GM13977 (cell line): Measurements from ENCODE around the gene KCNC4.

Experiments
- DNase-seq: peaks from one replicate; pipeline ENCODE4 v3.0.0; 2012; ENCODE audit warnings: low spot score
- in situ Hi-C: fragments of 300-500 bp; cut with MboI; formaldehyde crosslinking; loops from one replicate; pipeline ENCODE4 v1.12.0; 2022; ENCODE audit warnings: low sequenced_read_pairs, low pct_unique_long_range_greater_than_20kb, mixed read lengths, inconsistent platforms; ENCODE audit not compliant: unreplicated experiment
- TF ChIP-seq, protein P1 (sequence below): IDR thresholded peaks from 2 replicates; pipeline ENCODE4 v1.5.1; 2012; ENCODE audit warnings: mild to moderate bottlenecking, control low read depth; ENCODE audit not compliant: insufficient read depth; ENCODE audit errors: extremely low read depth, missing control alignments

Gene KCNC4

DNA sequence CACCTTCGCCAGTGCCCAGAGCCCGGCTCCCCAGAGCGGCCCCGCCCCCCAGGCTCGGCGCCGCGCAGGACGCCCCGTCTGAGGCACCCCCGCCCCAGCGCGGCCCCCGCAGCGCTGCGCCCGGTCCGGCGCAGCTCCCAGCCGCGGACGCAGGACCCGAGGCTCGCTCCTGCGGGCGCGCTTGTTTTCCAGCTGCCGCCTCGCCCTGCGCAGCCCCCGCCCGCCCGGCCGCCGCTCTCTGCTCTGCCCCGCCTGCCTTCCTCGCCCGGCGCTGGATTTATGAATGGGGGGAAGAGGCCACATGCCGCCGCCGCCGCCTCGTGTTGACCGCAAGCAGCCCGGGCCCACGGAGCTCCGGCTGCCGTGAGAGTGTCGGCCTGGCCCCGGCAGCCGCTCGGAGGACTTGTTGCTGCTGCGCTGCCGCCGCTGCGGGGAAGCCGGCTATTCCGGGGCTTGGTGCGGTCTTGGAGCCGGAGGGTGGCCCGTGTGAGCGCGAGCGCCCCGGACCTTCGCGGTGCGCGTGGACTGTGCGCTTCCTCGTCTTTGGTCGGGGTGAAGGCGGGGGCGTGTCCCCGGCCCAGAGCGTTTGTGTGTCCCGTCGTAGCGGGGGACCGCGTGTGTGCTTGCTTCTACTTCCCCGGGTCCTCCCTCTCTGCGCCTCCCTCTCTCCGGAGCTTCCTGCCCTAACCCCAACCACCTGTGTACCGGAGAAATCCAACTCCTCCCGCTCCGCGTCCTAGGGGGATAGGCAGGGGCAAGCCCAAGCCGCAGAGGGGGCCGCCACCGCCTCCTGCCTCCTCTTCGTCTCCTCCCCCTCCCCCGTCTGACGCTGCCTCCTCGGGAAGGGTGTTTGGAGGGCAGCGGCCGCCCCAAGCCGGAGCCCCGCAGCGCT is 736 bp downstream of the KCNC4 start:
- in situ Hi-C loops: no loop called here
- DNase-seq: peak; percentile 61
- TF ChIP-seq, protein P1, sequence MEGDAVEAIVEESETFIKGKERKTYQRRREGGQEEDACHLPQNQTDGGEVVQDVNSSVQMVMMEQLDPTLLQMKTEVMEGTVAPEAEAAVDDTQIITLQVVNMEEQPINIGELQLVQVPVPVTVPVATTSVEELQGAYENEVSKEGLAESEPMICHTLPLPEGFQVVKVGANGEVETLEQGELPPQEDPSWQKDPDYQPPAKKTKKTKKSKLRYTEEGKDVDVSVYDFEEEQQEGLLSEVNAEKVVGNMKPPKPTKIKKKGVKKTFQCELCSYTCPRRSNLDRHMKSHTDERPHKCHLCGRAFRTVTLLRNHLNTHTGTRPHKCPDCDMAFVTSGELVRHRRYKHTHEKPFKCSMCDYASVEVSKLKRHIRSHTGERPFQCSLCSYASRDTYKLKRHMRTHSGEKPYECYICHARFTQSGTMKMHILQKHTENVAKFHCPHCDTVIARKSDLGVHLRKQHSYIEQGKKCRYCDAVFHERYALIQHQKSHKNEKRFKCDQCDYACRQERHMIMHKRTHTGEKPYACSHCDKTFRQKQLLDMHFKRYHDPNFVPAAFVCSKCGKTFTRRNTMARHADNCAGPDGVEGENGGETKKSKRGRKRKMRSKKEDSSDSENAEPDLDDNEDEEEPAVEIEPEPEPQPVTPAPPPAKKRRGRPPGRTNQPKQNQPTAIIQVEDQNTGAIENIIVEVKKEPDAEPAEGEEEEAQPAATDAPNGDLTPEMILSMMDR: no peak

DNA sequence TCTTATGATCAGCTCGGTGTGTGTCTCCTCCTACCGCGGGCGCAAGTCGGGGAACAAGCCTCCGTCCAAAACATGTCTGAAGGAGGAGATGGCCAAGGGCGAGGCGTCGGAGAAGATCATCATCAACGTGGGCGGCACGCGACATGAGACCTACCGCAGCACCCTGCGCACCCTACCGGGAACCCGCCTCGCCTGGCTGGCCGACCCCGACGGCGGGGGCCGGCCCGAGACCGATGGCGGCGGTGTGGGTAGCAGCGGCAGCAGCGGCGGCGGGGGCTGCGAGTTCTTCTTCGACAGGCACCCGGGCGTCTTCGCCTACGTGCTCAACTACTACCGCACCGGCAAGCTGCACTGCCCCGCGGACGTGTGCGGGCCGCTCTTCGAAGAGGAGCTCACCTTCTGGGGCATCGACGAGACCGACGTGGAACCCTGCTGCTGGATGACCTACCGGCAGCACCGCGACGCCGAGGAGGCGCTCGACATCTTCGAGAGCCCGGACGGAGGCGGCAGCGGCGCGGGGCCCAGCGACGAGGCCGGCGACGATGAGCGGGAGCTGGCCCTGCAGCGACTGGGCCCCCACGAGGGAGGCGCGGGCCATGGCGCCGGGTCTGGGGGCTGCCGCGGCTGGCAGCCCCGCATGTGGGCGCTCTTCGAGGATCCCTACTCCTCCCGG is 1.5 kb downstream of the KCNC4 start:
- TF ChIP-seq, protein P1: no peak
- in situ Hi-C loops: no loop called here

GRCh38 chr1:110212169-110213142 is 2.3 kb downstream of the KCNC4 start:
- TF ChIP-seq, protein P1: no peak
- no peak for DNase-seq
- in situ Hi-C loops: no loop called here

More for the DNA sequence above, 1.5 kb downstream of the KCNC4 start:
- no peak for DNase-seq

GRCh38 chr1:110213143-110213540 is 3.0 kb downstream of the KCNC4 start:
- TF ChIP-seq, protein P1: no peak
- no peak for DNase-seq
- in situ Hi-C loops: no loop called here

GRCh38 chr1:110214454-110215404 is 4.6 kb downstream of the KCNC4 start:
- in situ Hi-C loops: no loop called here
- TF ChIP-seq, protein P1: no peak
- no peak for DNase-seq
